H4 (cell line): ENCODE results near the gene ASCL4. TPM values are rescaled to one million over a fixed set of nuclear protein-coding genes. Genes with fewer than 3 reads are reported as not detected.
"Not testable (repeated sequence)": the region's sequence is repeated elsewhere in the genome, so short reads cannot be mapped to it uniquely, and the experiment has no call there.

Experiments used
- DNase-seq: peaks from one replicate; pipeline ENCODE4 v3.0.0-alpha.2; 2015; ENCODE audit warnings: low spot score
- total RNA-seq: library from RNA; depleted of rRNA; stranded (reverse); fragments of >200 nt; shearing (Covaris generic); gene quantifications from 2 replicates; pipeline ENCODE4 v1.2.3, GENCODE V29; 2014; rRNA removed

The ASCL4 gene, protein sequence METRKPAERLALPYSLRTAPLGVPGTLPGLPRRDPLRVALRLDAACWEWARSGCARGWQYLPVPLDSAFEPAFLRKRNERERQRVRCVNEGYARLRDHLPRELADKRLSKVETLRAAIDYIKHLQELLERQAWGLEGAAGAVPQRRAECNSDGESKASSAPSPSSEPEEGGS
- total RNA-seq = not detected in 2 replicates

GRCh38 chr12:107774349-107775029, at the start of gene ASCL4:
Gene ASCL4 (plus strand): TSS chr12:107774704. CDS start chr12:107775219, 515 bp downstream.
- no peak for DNase-seq

GRCh38 chr12:107727327-107727726, 47.2 kb upstream of the ASCL4 start:
- DNase-seq = not testable (repeated sequence)

DNA sequence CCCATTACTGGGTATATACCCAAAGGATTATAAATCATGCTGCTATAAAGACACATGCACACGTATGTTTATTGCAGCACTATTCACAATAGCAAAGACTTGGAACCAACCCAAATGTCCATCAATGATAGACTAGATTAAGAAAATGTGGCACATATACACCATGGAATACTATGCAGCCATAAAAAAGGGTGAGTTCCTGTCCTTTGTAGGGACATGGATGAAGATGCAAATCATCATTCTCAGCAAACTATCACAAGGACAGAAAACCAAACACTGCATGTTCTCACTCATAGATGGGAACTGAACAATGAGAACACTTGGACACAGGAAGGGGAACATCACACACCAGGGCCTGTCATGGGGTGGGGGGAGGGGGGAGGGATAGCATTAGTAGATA, 46.8 kb upstream of the ASCL4 start:
- not testable (repeated sequence) for DNase-seq

DNA sequence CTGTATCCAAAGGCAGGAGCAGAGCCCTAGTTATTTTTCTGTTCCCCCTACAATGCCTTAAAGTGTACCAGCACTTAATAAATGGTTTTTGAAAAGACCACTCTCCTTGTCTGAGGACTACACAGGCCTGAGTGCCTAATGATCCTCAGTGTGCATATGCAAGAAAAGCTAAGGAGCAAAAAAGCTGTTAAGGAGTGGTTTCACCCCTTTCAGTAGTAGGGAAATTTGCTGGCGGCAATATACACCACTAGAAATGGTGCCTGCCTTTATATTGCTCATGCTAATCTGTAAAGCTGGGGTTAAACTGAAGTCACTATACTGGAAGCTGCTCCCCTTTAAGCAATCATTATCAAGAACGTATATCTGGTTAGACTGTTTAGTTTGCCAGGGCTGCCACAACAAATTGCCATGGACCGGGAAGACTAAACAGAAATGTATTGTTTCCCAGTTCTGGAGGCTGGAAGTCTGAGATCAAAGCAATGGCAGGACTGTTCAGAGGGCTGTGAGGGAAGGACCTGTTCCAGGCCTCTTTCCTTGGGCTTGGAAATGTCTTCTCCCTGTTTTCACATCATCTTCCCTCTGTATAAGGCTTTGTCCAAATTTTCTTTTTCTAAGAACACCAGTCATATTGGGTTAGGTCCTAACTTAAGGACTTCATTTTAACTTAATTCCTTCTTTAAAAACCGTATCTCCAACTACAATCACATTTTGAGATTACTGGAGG, 43.7 kb upstream of the ASCL4 start:
- DNase-seq = no peak

DNA sequence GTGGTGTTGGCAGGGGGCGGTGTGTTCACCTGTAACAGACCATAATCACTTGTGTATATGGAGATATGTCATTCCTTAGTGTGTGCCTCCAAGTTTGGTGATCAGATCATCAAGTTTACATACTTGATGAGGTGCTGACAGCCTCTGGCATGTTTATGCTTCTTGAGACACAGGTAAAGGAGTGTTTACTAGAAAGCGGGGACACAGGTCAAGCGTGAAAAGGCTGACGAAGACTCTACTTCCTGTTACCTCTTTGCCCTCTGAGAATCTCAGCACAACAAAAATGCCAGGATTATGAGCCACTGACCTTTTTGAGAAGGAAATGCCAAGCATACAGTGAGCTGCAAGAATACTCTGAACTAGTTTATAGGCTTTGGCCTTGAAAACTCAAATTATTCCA, 43.1 kb upstream of the ASCL4 start:
- DNase-seq = no peak

- DNase-seq = no peak
These were observed 42.1 kb upstream of the ASCL4 start for GRCh38 chr12:107732365-107732764.

- no peak for DNase-seq
These were observed 40.4 kb upstream of the ASCL4 start for GRCh38 chr12:107734139-107734538.

DNA sequence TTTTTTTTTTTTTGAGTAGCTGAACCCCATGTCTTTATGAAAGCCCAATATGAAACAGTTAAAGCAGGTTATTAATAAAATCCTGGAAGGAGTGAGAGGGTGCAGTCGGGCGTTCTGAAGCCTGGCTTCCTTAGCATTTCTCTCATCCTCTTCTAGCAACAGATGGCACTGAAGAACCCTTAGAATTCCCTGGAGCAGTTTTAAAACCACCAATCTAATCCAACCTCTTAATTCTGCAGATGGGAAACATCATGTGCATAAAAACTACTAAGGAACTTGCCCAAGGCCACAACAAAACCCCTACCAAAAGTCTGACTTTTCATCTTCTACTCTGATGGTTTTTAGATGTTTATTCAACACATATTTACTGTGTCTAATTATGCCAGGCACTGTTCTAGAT, 38.7 kb upstream of the ASCL4 start:
- DNase-seq = no peak

GRCh38 chr12:107736914-107737313, 37.6 kb upstream of the ASCL4 start:
- DNase-seq = no peak

DNA sequence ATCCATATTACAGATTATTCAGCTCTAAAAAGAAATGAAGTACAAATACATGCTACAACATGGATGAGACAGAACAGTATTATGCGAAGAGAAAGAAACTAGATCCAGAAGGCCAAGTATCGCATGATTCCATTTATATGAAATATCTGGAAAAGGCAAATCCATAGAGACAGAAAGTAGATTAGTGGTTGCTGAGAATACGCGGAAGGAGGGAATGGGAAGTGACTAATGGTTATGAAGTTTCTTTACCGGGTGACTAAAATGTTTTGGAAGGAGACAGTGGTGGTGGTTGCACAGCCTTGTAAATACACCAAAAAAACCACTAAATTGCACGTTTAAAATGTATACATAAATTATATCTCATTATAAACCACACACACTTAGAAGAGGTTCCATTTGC, 26.0 kb upstream of the ASCL4 start:
- DNase-seq = peak; percentile 22

- DNase-seq = no peak
These were observed 25.4 kb upstream of the ASCL4 start for GRCh38 chr12:107749083-107749482.

DNA sequence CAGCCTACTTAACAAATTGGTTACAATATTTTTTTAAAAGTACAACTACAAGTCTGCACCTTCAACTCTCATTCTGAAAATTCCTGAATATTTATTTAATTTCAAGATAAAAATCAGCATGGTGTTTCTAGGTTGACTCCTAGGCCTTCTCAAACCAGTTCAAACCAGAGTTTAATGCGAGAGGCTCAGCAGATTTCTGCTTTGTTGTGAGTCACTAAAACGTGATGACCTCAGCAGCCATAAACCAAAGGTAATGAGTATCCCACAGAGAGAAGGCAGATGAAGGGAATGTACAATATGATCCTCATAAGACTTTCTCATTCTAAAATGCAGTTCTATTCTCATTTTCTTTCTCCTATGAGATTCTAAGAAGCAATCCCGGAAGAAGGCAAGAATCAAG, 15.1 kb upstream of the ASCL4 start:
- DNase-seq = peak; percentile 86

DNA sequence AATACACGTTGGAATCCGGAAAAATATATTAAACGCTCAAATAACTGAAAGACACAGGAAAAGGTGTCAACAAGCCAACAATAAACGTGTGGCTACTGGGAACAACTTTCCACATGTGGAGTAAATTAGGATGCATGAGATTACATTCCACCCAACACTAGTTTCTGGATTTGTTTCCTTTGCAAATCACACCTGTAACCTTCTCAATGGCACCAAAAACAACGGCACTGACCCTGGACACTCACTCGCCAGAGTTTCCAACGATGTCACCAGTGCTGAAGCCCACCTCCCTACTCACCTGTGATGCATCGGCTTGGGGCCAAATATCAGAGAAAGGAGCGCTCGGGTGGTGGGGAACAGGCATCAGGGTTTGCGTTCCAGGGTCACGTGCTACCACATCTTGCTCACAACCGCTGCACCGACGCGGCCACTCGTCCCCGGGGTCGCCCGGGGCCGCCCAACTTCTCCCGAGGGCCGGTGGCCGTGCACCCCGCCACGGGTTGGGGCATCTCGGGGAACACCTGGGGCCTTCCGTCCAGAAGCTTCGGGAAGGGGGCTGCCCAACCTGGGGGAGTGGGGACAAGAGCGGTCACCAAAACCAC, 14.2 kb upstream of the ASCL4 start:
- no peak for DNase-seq

DNA sequence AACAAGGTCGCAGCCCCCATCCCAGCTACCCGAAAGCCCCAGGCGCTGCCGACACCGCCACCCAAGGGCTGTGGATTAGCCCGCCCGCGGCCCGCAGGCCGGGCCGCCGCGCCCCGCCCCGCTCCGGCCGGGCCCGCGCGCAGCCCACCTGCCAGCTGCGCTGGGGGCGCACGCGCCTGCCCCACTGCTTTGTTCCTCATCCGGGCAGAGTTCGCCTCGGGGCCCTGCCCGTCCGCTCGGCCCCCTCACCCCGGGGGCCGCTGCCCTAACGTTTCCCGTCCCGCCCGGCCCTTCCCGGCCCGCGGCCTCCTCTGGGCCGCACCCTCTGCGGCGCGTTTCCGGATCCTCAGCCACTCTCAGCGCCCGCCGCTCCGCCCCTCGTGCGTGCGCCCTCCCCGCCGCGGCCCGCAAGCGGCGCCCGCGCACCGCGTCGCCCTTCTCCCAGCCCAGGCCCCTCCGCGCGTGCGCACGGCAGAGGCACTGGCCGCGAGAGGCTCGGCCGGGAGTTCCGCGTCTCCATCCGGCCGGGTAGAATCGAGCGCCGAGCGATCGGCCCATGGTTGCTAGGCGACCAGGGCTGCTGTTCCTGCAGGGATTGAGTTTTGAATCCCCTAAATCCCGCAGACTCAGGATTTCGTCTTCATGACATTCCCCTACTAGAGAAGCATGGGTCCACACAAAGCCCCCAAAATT, 13.5 kb upstream of the ASCL4 start, which contains the start of gene PRDM4:
Gene PRDM4 (minus strand): TSS at position 329 of the 693 bp plus-strand sequence. CDS start 622 bp downstream, outside the sequence.
- DNase-seq = peak; percentile 91

GRCh38 chr12:107761502-107761904, 13.0 kb upstream of the ASCL4 start:
- DNase-seq = no peak

GRCh38 chr12:107762874-107763273, 11.6 kb upstream of the ASCL4 start:
- DNase-seq = no peak

- DNase-seq = no peak
These were observed 9.9 kb upstream of the ASCL4 start for GRCh38 chr12:107764626-107765025.

DNA sequence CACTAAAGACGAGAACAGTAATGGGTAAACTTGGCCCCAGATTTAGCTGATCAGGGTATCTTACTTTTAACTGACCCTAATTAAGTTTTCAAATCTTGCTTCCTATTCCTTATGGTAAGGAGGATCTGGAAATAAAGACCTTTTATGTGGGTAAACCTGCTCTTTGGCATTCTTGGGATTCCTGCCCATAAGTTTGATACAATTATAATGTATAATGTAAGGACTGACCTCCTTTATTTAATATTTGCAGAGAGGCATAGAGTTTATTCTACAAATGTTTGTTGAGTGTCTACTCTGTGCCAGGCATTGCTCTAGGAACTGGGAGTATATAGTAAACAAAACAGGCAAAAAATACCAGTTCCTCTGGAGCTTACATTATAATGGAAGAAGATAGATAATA, 9.2 kb upstream of the ASCL4 start:
- DNase-seq = no peak

- DNase-seq = no peak
These were observed 7.0 kb upstream of the ASCL4 start for GRCh38 chr12:107767466-107767865.

DNA sequence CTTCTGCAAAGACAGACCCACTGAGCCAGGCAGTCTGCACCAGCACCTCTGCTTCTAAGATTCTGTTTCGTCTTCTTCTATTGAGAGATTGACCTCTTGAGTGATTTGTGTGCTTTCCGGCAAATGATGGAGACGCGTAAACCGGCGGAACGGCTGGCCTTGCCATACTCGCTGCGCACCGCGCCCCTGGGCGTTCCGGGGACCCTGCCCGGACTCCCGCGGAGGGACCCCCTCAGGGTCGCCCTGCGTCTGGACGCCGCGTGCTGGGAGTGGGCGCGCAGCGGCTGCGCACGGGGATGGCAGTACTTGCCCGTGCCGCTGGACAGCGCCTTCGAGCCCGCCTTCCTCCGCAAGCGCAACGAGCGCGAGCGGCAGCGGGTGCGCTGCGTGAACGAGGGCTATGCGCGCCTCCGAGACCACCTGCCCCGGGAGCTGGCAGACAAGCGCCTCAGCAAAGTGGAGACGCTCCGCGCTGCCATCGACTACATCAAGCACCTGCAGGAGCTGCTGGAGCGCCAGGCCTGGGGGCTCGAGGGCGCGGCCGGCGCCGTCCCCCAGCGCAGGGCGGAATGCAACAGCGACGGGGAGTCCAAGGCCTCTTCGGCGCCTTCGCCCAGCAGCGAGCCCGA, 703 bp downstream of the ASCL4 start:
- DNase-seq = no peak

DNA sequence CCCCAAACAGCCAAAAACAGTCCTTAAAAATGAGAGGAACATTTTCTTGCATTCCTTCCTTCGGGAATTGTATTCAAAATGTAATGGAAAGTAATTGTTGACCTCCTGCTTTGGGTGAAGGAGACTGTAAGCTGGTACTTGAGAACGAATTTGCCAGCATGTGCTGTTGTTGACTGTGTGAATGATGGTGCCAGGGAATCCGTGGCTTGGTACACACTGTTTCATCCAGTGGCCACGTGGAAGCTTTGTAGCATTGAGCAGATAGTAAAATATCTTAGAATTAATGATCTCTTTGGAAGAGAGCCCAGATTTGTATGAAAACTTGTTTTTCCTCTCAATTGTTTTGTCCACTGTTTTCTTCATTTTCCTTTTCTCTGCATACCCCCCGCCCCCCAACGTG, 1.7 kb downstream of the ASCL4 start:
- no peak for DNase-seq
